GM21825 (cell line): ENCODE data around the gene PTTG1IP2.
A peak's percentile ranks its signal among the peaks of the same experiment; 100 is the strongest.

Experiments
- ATAC-seq: cut with Tn5 transposase; IDR thresholded peaks from one replicate; pipeline ENCODE4 v1.9.1; 2021; ENCODE audit warnings: mild to moderate bottlenecking, moderate library complexity; ENCODE audit not compliant: unreplicated experiment

Gene PTTG1IP2

DNA sequence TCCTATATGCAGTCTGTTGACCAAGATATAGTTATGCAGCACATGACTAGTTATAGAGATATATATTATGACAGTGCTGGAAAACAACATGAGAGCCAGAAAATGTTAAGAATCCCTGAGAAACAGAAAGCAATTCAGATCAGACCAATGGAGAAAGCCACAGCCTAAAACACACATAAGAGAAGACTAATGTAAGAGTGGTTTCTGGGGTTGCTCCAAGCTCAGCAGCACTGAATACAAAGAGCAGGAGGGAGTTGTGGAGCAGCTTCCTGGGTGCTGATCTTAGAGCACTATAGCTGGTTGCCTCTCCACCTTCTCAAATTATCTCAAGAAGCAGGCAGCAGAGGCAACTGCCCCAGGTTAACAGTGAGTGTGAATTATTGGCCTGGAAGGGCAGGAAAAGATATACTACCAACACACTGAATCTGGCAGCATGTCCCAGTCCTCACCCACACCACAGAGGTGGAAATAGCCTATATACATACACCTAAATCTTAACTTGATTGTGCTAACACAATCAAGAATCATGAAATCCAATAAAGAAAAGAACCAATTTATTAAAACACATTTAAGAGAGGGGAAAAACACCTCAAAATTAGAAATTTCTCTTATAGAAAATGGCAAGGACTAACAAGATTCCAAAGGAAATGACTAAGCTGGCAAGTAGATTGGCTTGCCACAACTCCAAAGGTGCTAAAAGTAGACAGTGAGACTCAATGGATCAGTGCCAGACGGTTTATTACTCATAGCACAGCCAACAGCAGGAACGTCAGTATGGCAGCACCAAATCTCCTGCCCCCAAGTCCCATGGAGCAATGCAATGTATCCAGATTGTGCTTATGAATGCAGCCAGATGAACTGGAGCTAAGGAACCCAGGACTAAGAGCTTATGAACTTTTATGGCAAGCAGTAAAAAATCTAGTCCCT lies 5.1 kb downstream of the PTTG1IP2 start:
- ATAC-seq: no peak

DNA sequence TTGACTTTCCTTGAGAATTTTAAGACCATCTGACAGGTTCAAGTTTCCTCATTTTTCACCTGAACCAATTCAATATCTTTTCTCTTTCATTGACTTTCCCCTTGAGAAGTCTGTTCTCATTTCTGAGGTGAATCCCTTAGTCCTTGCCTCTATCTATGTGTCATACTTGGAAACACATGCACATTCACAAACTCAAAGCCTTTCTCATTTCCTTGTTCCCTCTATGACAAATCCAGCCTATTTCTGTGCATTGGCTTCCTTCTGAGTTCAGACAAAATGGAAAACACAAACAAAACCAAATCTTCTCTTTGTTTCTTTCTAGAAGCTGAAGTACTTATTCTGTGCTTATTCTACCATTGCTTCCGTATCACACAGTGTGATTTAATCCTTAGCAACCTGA lies 13.8 kb downstream of the PTTG1IP2 start:
- no peak for ATAC-seq

DNA sequence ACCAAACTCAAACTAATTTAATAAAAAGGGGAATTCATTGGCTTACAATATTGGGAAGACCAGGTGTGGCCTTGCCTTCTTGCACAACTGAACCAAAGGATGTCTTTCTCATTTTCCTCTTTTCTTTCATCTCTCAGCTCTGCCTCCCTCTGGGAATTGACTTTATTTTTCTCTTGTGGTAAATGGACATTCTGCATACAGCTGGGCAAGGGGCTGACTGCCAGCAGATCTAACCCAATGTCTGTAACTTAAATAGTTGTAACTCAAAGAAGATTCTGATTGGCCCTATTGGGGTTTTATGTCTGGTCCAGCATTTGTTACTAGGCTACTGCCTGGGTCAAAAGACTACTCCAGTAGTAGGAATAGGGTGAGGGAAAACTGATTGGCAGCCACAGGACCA lies 15.3 kb downstream of the PTTG1IP2 start:
- no peak for ATAC-seq

DNA sequence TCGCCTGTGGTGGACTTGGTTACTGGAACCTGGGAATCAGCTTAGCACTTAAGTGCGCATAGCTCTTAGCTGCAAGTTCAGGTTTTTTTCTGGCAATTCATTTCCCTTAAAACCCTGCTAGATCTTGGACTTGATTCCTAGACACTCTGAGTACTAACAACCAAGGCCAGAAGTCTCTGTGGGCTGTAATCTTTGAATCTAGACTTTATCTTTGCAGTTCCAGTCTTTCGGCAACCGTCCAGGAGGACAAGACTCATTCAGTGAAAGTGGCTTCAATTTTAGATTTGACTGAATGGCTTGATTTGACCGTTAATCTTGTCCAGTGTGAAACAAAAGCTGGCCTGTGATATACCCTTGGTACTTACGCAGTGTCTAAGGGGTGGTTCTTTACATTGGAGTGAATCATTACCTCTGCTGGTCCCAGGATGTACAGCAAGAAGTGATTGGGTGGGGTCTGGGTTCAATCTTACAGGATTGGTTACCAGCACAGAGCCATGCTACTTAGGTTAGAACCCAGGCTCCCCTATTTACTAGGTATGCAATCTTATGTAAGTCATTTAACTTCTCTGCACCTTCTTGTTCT lies 16.4 kb downstream of the PTTG1IP2 start:
- no peak for ATAC-seq

DNA sequence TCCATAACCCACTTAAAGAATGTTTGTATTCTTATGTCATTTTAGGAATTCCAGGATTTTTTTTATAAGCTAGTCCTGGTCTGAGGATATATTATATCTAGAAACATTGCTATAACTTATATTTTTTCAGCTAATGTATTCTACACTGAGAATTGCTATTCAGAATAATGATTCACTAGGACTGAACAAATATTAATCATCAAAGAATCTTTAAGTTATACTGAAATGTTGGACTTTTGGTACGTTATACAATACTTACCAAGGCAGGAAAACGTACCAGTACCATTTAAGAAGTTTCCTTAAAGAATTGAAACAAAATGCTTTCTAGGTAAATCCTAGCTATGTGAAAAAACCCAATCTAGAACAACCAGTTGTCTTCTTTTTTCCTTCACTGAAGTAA lies 18.4 kb downstream of the PTTG1IP2 start:
- ATAC-seq: no peak

DNA sequence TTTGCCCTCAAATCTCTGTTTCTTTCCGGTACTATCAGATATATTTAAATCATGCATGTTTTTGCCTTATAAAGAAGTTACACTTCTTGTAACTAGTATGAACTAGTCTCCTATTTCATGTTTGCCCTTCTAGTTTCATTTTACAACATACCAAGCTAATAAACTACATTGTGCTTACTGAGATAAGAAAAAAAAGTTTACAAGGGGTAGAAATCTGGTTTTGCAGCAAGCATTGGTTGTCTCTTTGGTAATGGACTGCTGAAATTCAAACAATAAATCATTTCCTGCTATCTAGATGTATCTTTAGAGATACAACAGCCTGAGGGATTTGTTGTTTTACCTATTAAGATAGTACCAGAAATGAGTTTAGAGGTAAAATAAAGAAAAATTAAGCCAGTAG lies 18.8 kb downstream of the PTTG1IP2 start:
- ATAC-seq: no peak

DNA sequence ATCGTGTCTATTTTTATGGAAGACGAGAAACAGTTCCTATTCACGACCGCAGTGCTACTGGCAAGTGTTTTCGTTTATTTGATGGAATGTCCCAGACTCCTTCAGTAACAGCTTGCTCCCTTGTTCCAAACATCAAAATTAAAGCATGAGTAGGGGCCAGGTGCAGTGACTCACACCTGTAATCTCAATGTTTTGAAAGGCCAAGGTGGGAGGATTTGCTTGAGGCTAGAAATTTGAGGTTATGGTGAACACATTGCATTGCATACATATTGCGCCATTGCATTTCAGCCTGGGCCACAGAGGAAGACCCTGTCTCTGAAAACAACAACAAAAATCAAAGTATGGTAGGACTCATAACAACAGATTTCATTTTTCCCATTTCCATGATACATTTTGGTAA lies 22.8 kb downstream of the PTTG1IP2 start:
- no peak for ATAC-seq

DNA sequence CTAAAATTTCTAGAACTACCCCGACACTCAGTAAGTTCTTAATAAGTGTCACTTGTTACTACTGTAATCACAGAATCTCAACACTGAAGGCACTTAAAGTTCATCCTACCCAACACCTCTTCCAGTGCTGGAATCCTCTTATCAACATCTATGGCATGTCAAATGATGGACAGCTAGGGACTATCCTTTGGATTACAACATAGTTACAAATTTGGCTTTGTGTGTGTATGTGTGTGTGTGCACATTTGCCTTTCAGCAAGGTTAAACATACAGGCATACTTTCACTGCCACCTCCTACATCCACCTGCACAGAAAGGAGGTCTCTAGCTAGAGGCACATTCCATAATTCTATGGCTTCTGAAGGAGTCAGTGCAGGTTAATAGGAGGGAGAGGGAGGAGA lies 25.8 kb downstream of the PTTG1IP2 start:
- no peak for ATAC-seq

DNA sequence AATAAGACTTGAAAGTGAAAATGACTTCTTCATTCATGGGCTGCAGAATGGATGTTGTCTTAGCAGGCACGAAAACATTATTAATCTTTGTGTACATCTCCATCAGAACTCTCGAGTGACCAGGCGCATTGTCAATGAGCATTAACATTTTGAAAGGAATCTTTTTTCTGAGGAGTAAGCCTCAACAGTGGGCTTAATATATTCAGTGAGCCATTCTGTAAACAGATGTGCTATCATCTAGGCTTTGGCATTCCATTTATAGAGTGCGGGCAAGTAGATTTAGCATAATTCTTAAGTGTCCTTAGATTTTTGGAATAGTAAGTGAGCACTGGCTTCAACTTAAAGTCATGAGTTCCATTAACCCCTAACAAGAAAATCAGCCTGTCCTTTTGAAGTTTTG lies 33.1 kb downstream of the PTTG1IP2 start:
- no peak for ATAC-seq

DNA sequence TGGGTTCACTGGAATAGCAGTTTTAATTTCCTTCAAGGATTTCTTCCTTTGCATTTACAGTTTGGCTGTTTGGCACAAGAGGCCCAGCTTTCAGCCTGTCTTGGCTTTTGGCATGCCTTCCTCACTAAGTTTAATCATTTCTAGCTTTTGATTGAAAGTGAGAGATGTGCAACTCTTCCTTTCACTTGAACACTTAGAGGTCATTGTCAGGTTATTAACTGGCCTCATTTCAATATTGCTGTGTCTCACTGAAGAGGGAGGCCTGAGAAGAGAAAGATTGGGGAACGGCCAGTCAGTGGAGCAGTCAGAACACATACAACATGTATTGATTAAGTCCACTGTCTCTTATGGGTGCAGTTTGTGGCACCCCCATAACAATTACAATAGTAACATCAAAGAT lies 33.9 kb downstream of the PTTG1IP2 start:
- no peak for ATAC-seq

DNA sequence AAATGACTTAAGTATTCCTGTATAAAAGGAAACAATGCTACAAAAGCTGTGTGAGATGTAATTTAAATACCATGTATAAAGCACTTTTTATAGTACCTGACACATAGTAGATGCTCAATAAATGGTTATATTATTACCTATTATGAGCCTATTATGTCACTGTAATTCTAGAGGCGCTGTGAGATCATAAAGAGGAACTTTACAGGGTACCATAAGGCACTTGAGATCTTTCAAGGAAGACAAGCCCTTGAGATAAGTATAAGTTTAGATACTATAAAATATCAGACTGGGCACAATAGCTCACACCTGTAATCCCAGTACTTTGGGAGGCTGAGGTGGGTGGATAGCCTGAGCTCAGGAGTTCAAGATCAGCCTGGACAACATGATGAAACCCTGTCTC lies 38.3 kb downstream of the PTTG1IP2 start:
- ATAC-seq: no peak

DNA sequence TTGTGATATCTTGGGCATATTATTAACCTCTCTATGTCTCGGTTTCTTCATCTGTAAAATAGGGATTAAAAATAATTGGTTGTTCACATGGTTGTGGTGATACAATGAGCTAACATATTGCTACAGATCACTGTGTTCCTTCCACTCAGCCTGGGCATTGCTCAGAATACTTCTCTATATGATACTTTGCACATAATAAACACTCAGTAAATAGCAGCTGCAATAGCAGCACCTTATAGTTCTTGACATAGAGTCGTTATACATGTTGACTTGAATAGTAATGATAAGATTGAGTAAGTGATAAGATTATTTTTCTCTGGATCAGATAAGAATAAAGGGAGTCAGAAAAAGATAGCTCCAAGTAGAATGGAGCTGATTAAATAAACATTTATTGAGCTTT lies 42.3 kb downstream of the PTTG1IP2 start:
- ATAC-seq: no peak

DNA sequence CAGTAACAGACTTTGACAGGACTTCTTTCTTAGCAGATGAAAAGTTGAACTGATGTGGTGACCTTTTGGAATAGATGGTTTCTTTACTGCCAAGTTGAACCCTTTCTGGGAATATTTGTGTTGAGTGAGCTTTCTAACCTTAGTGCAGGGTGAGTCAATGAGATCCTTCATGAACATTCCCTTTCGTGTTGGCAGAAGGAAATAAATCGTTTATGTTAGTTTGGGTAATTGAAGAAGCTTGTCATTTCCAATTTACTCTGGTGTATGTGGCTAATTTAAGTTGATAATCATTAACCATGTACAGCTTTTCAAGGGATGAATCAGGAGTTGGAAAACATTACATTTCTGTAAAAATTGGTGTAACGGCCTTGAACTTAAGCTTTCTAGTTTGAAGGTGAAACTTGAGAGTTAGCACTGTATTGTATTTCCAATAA lies 43.4 kb downstream of the PTTG1IP2 start:
- ATAC-seq: no peak

DNA sequence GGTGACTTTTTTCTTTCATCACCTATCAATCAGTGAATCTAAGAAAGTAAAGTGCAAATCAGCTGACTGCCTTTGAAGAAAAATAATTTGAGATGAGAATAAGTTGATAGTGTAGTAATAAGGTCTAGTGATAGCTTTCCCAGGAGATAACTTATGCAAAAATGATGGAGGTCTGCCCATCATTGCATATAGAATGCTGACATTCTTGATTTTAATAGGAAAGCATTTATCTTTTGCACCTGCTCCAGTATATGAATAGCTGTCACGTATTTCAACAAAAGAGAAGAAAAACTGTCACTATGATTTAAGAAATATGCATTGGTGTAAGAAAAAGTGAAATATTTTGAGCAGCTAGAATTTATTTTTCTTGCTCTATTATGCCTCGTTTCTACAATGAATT lies 46.8 kb downstream of the PTTG1IP2 start:
- ATAC-seq: no peak

DNA sequence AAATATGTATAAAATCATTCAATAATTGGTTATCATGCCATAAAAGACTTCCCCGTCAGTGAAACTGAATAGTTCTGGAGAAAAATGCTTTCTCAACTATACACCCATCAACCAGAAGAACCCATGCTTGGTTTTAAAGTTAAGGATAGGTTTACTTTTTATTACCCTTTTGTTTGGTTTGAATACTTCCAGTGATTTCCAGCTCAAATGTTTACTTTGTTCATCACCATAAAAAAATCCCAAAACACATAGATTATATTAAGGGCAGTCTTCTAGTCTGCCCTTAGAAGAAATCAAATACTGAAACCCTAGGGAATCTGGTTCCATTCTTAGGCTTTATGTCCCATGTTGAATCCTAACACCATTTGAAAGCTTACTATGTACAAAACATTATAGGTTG lies 49.2 kb downstream of the PTTG1IP2 start:
- ATAC-seq: no peak

DNA sequence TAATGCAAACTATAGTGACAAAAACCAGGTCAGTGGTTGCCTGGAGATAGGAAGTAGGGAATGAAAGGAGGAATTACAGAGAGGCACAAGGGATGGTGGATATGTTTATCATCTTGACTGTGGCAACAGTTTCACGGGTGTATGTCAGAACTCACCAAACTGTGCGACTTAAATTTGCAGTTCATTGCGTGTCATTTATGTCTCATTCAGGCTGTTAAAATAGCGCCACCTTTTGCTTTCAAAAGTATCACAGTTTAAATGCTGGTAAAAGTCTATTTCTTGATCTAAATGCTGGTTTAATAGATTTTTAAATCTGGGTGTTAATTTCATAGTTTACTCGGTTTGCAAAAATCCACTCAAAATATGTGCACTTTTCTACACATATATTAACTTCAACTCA lies 51.0 kb downstream of the PTTG1IP2 start:
- ATAC-seq: no peak

DNA sequence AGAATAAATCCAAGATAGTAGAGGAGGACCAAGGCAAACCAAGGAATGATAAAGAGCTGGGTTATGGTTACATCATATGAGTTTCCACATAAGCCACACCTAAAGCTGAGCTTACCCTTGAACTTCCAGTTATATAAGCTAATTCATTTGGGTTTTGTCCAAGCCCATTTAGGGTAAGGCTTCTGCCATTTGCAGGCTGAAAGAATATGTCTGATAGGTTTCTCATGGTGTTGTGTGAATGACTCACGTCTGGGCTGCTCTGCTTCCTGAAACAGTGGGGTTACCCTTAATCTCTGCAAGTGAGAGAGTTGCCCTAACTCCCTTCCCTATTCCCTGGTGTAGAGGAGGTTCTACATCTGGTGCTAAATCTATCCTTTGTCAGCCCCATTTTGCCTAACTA lies 60.8 kb downstream of the PTTG1IP2 start:
- ATAC-seq: no peak

DNA sequence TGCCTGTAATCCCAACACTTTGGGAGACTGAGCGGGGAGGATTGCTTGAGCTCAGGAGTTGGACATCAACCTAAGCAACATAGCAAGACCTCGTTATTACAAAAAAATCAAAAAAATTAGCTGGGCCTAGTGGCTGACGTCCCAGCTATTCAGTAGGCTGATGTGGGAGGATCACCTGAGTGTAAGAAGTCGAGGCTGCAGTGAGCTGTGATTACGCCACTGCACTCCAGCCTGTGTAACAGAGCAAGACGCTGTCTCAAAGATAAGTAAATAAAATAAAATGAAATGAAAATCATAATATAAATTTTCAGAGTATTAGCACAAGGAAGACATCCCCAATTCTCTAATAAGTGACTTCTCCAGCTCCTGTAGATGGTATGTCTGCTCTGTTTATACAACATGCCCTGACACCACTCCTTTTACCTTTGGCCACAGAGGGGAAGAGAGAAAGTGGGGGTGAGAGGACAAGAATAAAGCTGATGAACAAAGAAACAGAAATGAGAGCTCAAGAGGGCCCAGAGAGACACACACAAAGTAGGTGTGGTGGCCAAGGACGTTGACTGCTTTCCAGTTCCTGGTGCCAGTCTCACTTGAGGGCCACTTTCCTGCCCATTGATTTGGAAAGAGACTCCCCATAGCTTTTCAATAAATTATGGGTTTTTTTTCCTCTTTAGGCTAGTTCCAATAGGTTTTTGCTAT lies 62.9 kb downstream of the PTTG1IP2 start:
- ATAC-seq: peak; percentile 55

DNA sequence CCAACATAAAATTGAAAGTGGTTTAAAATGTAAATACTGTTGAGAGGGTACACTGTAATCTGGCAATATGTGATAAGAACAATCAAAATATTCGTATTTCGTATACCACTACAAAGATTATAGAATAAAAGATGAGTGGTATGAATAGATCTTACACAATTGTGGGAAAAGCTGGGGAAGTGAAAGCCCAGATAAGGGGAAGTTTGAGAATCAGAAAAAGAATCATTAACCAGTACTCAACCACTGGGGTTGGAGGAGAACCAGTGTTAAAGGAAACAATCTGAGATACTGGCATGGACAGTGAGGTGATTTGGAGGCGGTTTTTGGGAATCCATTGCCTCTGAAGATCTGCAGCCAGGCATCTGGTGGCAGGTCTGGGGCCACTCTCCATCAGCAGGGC lies 67.0 kb downstream of the PTTG1IP2 start:
- ATAC-seq: peak; percentile 80

DNA sequence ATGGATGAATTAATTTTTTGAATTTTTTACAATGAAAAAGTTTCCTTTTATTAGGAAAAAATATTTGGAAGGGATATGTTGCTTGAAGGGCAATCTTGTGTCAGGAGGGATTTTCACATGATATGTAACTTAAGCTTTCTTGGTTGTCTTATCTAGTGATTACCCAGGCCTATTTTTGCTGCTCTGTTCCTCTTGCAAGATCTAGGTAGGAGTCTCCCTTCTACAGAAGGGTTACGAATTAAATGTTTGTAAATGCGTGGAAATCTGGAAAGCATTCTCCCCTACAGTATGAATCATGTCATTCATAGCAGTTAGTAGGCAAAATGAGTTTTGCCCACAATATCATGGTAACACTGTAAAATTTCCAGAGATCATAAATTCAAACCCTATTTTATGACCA lies 69.0 kb downstream of the PTTG1IP2 start:
- ATAC-seq: no peak

DNA sequence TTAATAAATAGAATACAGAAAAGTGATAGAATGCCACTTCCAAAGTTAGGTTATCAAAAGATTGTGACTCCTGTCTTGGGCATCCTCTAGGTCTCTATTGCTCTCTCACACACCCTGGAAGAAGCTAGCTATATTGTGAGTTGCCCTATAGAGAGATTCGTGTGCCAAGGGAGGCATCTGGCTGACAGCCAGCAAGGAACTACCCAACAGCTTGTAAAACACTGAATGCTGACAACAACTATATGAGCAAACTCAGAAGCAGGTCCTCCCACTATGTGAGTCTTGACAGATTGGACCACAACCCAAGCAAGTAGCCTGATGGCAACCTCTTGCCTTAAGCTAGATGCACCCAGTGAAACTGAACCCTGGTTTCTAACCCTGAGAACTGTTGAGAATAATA lies 71.0 kb downstream of the PTTG1IP2 start:
- no peak for ATAC-seq

DNA sequence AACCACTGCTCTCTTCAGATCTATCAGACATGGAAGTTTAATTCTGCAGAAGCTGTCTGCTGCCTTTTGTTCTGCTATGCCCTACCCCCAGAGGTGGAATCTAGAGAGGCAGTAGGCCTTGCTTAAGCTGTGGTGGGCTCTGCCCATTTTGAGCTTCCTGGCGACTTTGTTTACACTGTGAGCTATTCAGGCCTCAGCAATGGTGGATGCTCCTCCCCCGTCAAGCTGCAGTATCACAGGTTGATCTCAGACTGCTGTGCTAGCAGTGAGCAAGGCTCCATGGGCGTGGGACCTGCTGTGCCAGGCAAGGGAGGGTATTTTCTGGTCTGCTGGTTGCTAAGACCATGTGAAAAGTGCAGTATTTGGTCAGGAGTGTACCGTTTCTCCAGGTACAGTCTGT lies 81.6 kb downstream of the PTTG1IP2 start:
- ATAC-seq: no peak
